HFFc6 (cell line): ENCODE measurements around the gene ITGA6. TPM values are rescaled to one million over a fixed set of nuclear protein-coding genes. Genes with fewer than 3 reads are reported as not detected.
"Not testable (repeated sequence)": the region's sequence is repeated elsewhere in the genome, so short reads cannot be mapped to it uniquely, and the experiment has no call there.

Source experiments
- DNase-seq: peaks from one replicate; pipeline ENCODE4 v3.0.0-alpha.2; 2018
- H3K27ac Mint-ChIP-seq: 2 replicates; pipeline ENCODE4 v1.8.0; 2020; ENCODE audit warnings: mild to moderate bottlenecking, mixed read lengths
- H3K27me3 Mint-ChIP-seq: 2 replicates; pipeline ENCODE4 v1.8.0; 2021; ENCODE audit warnings: mild to moderate bottlenecking, moderate library complexity, mixed read lengths; ENCODE audit not compliant: insufficient read depth
- H3K36me3 Mint-ChIP-seq: 2 replicates; pipeline ENCODE4 v1.8.0; 2021; ENCODE audit warnings: low read depth, mixed read lengths
- H3K4me1 Mint-ChIP-seq: 2 replicates; pipeline ENCODE4 v1.8.0; 2020; ENCODE audit warnings: low read depth, mixed read lengths
- H3K4me3 Mint-ChIP-seq: 2 replicates; pipeline ENCODE4 v1.8.0; 2020; ENCODE audit warnings: mild to moderate bottlenecking, moderate library complexity, mixed read lengths
- H3K9me3 Mint-ChIP-seq: 2 replicates; pipeline ENCODE4 v1.8.0; 2020; ENCODE audit warnings: mild to moderate bottlenecking, mixed read lengths
- CTCF ChIP-seq: fragments of 200-600 bp; sonication (generic); IDR thresholded peaks from 2 replicates; pipeline ENCODE4 v1.5.0; 2021; ENCODE audit warnings: antibody characterized with exemption, mild to moderate bottlenecking
- total RNA-seq, 6 experiments: library from RNA; stranded (reverse); fragmentation: NEBNext Ultra II Directional; extraction: Animal tissue kit (Norgen Biotek cat#: 25700); gene quantifications; 2 replicates in 1 of 6; 3 replicates in 5 of 6; pipeline ENCODE4 v1.2.3, GENCODE V29; 2021

ITGA6 gene
- total RNA-seq, 6 experiments from 2014 or later: 143 to 270 (median 148) TPM

GRCh38 chr2:172540421-172540820, 113.0 kb downstream of the ITGA6 start:
- Mint-ChIP-seq H3K27ac (no peak overlapping the region), H3K4me1 (peaks cover 9% of the 10 kb centered on the region), H3K4me3 (no peak overlapping the region), H3K36me3 (peaks cover 30% of the 10 kb centered on the region), H3K27me3 (peaks cover 7% of the 10 kb centered on the region), H3K9me3 (peaks cover 28% of the 10 kb centered on the region)
- no peak for TF ChIP-seq CTCF
- DNase-seq: peak; percentile 8

GRCh38 chr2:172545408-172546075, 118.2 kb downstream of the ITGA6 start:
- TF ChIP-seq CTCF: no peak
- Mint-ChIP-seq H3K4me3 (no peak overlapping the region), H3K4me1 (peaks cover 3% of the 10 kb centered on the region), H3K27ac (no peak overlapping the region), H3K36me3 (peaks cover 33% of the 10 kb centered on the region), H3K27me3 (peaks cover 7% of the 10 kb centered on the region), H3K9me3 (peaks cover 19% of the 10 kb centered on the region)
- DNase-seq: no peak

- H3K27ac Mint-ChIP-seq: no peak overlapping the region
- H3K36me3 Mint-ChIP-seq: peaks cover 19% of the 10 kb centered on the region
- DNase-seq: no peak
- peaks cover 26% of the 10 kb centered on the region for H3K4me1 Mint-ChIP-seq
- H3K27me3 Mint-ChIP-seq: peaks cover 4% of the 10 kb centered on the region
- H3K9me3 Mint-ChIP-seq: peaks cover 19% of the 10 kb centered on the region
- no peak for TF ChIP-seq CTCF
- H3K4me3 Mint-ChIP-seq: no peak overlapping the region
These were observed 121.7 kb downstream of the ITGA6 start for GRCh38 chr2:172549131-172549530.

- not testable (repeated sequence) for DNase-seq, H3K27ac Mint-ChIP-seq, H3K27me3 Mint-ChIP-seq, H3K4me3 Mint-ChIP-seq
- Mint-ChIP-seq H3K36me3 (peaks cover 15% of the 10 kb centered on the region), H3K4me1 (peaks cover 33% of the 10 kb centered on the region), H3K9me3 (peaks cover 19% of the 10 kb centered on the region)
These were observed 122.4 kb downstream of the ITGA6 start for GRCh38 chr2:172549802-172550201.

GRCh38 chr2:172550419-172550818, 123.0 kb downstream of the ITGA6 start:
- DNase-seq: no peak
- Mint-ChIP-seq H3K9me3 (peaks cover 15% of the 10 kb centered on the region), H3K36me3 (peaks cover 15% of the 10 kb centered on the region), H3K27ac (no peak overlapping the region), H3K27me3 (peaks cover under 1% of the 10 kb centered on the region), H3K4me1 (peaks cover 39% of the 10 kb centered on the region), H3K4me3 (no peak overlapping the region)
- TF ChIP-seq CTCF: no peak

GRCh38 chr2:172551271-172551670, 123.9 kb downstream of the ITGA6 start:
- no peak for TF ChIP-seq CTCF

More at GRCh38 chr2:172551271-172551670, 123.9 kb downstream of the ITGA6 start:
- H3K4me3 Mint-ChIP-seq: no peak overlapping the region
- H3K4me1 Mint-ChIP-seq: peaks cover 39% of the 10 kb centered on the region
- H3K9me3 Mint-ChIP-seq: peaks cover 14% of the 10 kb centered on the region
- no peak for DNase-seq
- H3K27ac Mint-ChIP-seq: no peak overlapping the region
- peaks cover 1% of the 10 kb centered on the region for H3K27me3 Mint-ChIP-seq
- peaks cover 15% of the 10 kb centered on the region for H3K36me3 Mint-ChIP-seq
